ENCODE data around the gene CLCNKA. TPM values are rescaled to one million over a fixed set of nuclear protein-coding genes. Genes with fewer than 3 reads are reported as not detected.
A peak's percentile ranks its signal among the peaks of the same experiment; 100 is the strongest.

The CLCNKA gene
- total and polyA plus RNA-seq, 5 donors from 2014 or later: not detected

DNA sequence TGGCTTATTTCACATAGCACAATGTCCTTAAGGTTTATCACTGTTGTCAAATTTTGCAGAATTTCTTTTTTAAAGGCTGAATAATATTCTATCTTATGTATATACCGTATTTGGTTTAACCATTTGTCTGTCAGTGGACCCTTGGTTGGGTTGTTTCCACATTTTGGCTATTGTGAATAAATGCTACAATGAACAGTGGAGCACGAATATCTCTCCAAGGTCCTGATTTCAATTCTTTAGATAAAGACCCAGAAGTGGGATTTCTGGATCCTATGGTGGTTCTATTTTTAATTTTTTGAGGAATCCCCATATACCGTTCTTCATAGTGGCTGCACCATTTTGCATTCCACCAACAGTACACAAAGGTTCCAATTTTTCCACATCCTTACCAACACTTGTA is 40.2 kb upstream of the CLCNKA start:
- peaks cover 0 to 1% (median 0%) of the 10 kb centered on the region in 7 donors for H3K9me3 Mint-ChIP-seq

DNA sequence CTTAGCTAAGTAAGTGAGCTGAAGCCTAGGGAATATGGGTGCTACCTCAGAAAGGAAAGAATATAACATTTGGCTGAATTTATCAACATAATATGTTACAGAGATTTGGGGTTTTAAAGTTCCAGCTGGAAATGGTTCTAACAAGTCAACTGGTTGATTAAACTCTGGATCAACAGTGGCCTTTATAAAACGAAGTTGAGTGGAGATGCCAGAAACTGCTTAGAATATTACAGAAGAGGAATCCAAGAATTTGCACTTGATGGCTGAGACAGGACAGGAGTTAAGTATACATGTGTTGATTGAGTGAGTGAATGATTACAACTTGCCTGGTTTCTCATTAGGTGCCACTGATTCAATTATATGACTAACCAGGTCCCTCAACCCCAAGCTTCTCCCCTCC is 38.6 kb upstream of the CLCNKA start:
- H3K27ac Mint-ChIP-seq: no peak overlapping the region
- H3K9me3 Mint-ChIP-seq: peaks cover 0 to 1% (median 0%) of the 10 kb centered on the region in 7 donors
- no peaks in the 10 kb centered on the region for H3K36me3 ChIP-seq (ENCODE audit: control insufficient read depth, insufficient read depth, low read length)
- H3K27me3 ChIP-seq (ENCODE audit: control insufficient read depth, insufficient read depth, low read length): no peaks in the 10 kb centered on the region
- no peak overlapping the region for H3K4me3 ChIP-seq (ENCODE audit: low read depth, low read length)
- H3K4me1 ChIP-seq (ENCODE audit: control insufficient read depth, insufficient read depth, low read length, poor library complexity, severe bottlenecking): no peaks in the 10 kb centered on the region
- H3K4me3 Mint-ChIP-seq: no peak overlapping the region
- no peak for DNase-seq
- no peak for ATAC-seq (ENCODE audit: low read depth in 2 of 2)
- H3K36me3 Mint-ChIP-seq: no peaks in the 10 kb centered on the region
- no peaks in the 10 kb centered on the region for H3K9me3 ChIP-seq (ENCODE audit: control insufficient read depth in 2 of 2, low read length in 2 of 2)
- H3K27me3 Mint-ChIP-seq: peaks cover 39% of the 10 kb centered on the region
- H3K4me1 Mint-ChIP-seq: no peaks in the 10 kb centered on the region
- H3K27ac ChIP-seq (ENCODE audit: insufficient read depth, low read length, poor library complexity, severe bottlenecking): no peak overlapping the region

More for the DNA sequence above, 40.2 kb upstream of the CLCNKA start:
- no peak overlapping the region for H3K4me3 Mint-ChIP-seq
- H3K4me1 Mint-ChIP-seq: peaks cover 0 to 3% (median 1%) of the 10 kb centered on the region in 4 donors
- H3K27me3 Mint-ChIP-seq: peaks cover 29% of the 10 kb centered on the region
- Histone ChIP-seq H3K4me1 (ENCODE audit: control insufficient read depth, insufficient read depth, low read length, poor library complexity, severe bottlenecking) (no peaks in the 10 kb centered on the region), H3K27ac (ENCODE audit: insufficient read depth, low read length, poor library complexity, severe bottlenecking) (no peak overlapping the region), H3K4me3 (ENCODE audit: low read depth, low read length) (no peak overlapping the region), H3K9me3 (ENCODE audit: control insufficient read depth in 2 of 2, low read length in 2 of 2) (no peaks in the 10 kb centered on the region), H3K27me3 (ENCODE audit: control insufficient read depth, insufficient read depth, low read length) (no peaks in the 10 kb centered on the region), H3K36me3 (ENCODE audit: control insufficient read depth, insufficient read depth, low read length) (no peaks in the 10 kb centered on the region)
- no peak overlapping the region for H3K27ac Mint-ChIP-seq
- DNase-seq (no peak), ATAC-seq (ENCODE audit: low read depth in 2 of 2) (no peak)
- H3K36me3 Mint-ChIP-seq: no peaks in the 10 kb centered on the region

DNA sequence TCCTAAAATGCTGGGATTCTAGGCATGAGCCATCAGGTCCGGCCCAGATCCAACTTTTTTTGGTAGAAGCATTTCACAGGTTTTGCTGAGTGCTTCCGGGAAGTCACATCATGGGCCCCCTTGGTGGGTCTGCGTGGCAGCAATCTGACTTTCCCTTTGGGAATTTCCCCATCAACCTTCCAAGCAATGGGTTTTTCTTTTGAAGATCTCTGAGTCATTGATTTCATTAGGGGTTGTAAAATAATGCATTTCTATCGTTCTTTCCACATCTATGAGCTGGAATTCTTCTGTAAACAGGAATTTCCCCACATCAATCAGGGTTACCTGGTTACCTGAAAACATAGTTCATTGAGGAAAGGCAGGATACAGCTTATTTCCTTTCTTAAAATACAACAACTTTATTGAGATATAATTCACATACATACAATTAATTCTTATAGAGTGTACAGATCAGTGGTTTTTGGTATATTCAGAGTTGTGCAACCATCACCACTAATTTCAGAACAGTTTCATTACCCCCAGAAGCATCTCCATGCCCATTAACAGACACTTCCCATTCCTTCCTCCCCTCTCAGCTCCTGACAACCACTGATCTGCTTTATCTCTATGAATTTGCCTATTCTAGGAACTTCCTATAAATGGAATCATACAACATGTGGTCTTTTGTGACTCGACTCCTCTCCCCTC is 36.1 kb upstream of the CLCNKA start:
- ATAC-seq (ENCODE audit: low read depth in 2 of 2) (no peak), DNase-seq (no peak)
- Histone ChIP-seq H3K27ac (ENCODE audit: insufficient read depth, low read length, poor library complexity, severe bottlenecking) (no peak overlapping the region), H3K27me3 (ENCODE audit: control insufficient read depth, insufficient read depth, low read length) (no peaks in the 10 kb centered on the region), H3K4me1 (ENCODE audit: control insufficient read depth, insufficient read depth, low read length, poor library complexity, severe bottlenecking) (no peaks in the 10 kb centered on the region), H3K36me3 (ENCODE audit: control insufficient read depth, insufficient read depth, low read length) (no peaks in the 10 kb centered on the region), H3K4me3 (ENCODE audit: low read depth, low read length) (no peak overlapping the region), H3K9me3 (ENCODE audit: control insufficient read depth in 2 of 2, low read length in 2 of 2) (no peaks in the 10 kb centered on the region)
- H3K9me3 Mint-ChIP-seq: peaks cover 0 to 1% (median 0%) of the 10 kb centered on the region in 7 donors
- no peaks in the 10 kb centered on the region for H3K36me3 Mint-ChIP-seq
- no peaks in the 10 kb centered on the region for H3K4me1 Mint-ChIP-seq
- H3K27me3 Mint-ChIP-seq: peaks cover 34% of the 10 kb centered on the region
- H3K27ac Mint-ChIP-seq: peak overlapping the region in 1 of 3 donors; percentile 43
- no peak overlapping the region for H3K4me3 Mint-ChIP-seq

DNA sequence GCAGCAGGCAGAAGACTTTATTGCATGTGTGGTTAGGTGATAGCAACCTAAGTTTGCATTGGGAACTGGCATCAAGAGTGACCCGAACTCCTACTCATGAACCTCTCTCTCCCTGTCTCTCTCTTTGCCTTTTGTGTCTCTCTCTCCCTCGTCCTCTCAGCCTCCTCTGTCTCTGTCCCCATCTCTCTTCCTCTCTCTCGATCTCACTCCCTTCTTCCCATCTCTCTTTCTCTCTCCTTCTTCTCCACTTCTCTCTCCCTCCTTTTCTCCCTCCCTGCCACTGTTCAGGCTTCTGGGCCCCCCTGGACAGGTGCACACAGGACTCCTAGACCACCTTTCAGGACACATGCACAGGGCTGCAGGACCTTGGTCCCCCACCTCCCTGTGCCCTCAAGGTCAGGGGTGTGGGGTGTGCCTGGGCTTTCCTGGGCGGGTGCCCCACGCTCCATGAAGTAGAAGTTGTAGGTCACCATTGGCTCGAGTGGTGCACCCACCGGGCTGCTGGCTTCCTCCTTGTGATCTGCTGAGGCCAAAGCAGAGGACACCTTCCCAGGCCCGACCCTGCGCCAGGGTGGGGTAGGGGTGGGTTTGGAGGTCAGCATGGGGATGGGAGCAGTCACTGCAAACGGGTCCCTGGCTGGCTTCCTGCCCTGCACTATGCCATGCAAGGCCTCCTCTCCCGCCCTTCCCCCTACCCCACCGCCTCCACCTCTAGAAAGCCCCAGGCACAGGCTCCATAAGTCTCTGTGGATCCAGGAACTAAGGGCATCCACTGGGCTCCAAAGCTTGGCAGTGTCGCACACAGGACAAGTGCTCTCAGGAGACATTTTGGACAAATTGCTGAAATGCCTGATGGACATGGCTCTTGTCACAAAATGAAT is 32.7 kb upstream of the CLCNKA start:
- Mint-ChIP-seq H3K36me3 (no peaks in the 10 kb centered on the region), H3K9me3 (no peaks in the 10 kb centered on the region), H3K4me1 (no peaks in the 10 kb centered on the region), H3K27ac (peak overlapping the region in 1 of 3 donors; percentile 61), H3K27me3 (peaks cover 21% of the 10 kb centered on the region), H3K4me3 (no peak overlapping the region)
- Histone ChIP-seq H3K4me1 (ENCODE audit: control insufficient read depth, insufficient read depth, low read length, poor library complexity, severe bottlenecking) (no peaks in the 10 kb centered on the region), H3K4me3 (ENCODE audit: low read depth, low read length) (no peak overlapping the region), H3K27me3 (ENCODE audit: control insufficient read depth, insufficient read depth, low read length) (no peaks in the 10 kb centered on the region), H3K9me3 (ENCODE audit: control insufficient read depth in 2 of 2, low read length in 2 of 2) (no peaks in the 10 kb centered on the region), H3K36me3 (ENCODE audit: control insufficient read depth, insufficient read depth, low read length) (no peaks in the 10 kb centered on the region), H3K27ac (ENCODE audit: insufficient read depth, low read length, poor library complexity, severe bottlenecking) (no peak overlapping the region)
- ATAC-seq (ENCODE audit: low read depth in 2 of 2) (no peak), DNase-seq (no peak)

DNA sequence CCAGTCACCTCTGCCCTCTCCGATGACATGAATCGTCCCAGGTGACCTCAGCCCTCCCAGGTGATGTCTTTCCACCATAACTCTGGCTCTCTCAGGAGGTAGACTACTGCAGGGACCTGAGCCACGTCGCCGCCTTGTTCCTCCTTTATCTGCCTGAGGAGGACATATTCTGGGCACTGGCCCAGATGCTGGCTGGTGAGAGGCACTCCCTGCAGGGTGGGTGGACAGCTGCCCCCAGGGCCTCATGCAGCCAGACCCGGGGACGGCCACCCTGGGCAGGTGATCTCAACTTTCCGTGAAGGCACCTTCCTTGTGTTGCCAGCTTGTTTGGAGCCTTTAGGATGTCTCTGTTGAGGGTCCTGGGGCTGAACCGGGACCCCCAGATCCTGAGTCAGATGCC is 32.1 kb upstream of the CLCNKA start:
- no peak overlapping the region for H3K4me3 Mint-ChIP-seq
- no peaks in the 10 kb centered on the region for H3K36me3 ChIP-seq (ENCODE audit: control insufficient read depth, insufficient read depth, low read length)
- H3K4me1 Mint-ChIP-seq: no peaks in the 10 kb centered on the region
- H3K36me3 Mint-ChIP-seq: no peaks in the 10 kb centered on the region
- no peak overlapping the region for H3K27ac Mint-ChIP-seq
- H3K27me3 ChIP-seq (ENCODE audit: control insufficient read depth, insufficient read depth, low read length): no peaks in the 10 kb centered on the region
- no peaks in the 10 kb centered on the region for H3K4me1 ChIP-seq (ENCODE audit: control insufficient read depth, insufficient read depth, low read length, poor library complexity, severe bottlenecking)
- H3K27me3 Mint-ChIP-seq: peaks cover 20% of the 10 kb centered on the region
- H3K27ac ChIP-seq (ENCODE audit: insufficient read depth, low read length, poor library complexity, severe bottlenecking): no peak overlapping the region
- H3K9me3 ChIP-seq (ENCODE audit: control insufficient read depth in 2 of 2, low read length in 2 of 2): no peaks in the 10 kb centered on the region
- DNase-seq (no peak), ATAC-seq (ENCODE audit: low read depth in 2 of 2) (no peak)
- H3K9me3 Mint-ChIP-seq: no peaks in the 10 kb centered on the region
- no peak overlapping the region for H3K4me3 ChIP-seq (ENCODE audit: low read depth, low read length)

DNA sequence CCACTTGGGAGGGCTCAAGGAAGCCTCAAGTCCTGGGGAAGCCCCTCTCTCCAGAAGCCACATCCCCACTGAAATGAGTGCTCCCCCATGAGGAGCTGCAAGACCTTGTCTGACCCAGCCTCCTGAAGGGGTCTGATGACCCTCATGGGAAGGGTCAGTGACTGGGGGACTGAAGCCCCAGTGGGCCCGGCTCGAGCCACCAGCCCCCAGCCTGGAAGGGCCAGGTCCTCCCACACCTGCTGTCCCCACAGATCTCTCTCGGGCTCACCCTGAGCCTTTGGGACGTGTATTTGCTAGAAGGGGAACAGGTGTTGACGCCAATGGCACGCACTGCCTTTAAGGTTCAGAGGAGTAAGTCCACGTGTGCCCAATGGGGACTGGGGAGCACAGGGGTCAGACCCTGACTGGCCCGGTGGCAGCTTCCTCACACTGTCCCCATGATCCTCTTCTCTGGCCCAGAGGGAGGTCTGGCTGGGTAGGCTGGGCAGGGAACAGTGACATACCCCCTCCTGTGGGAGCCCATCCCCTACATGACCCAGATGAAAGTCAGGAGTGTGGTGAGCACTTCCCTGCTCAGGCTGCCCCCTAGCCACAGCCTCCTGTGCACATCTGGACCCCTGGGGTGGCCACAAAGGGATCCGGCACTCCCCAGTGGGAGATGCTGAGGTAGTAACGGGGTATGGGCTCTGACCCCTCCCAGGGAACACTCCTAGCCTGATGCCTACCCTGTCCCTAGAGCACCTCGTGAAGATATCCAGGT is 30.2 kb upstream of the CLCNKA start:
- no peak overlapping the region for H3K4me3 Mint-ChIP-seq
- H3K36me3 ChIP-seq (ENCODE audit: control insufficient read depth, insufficient read depth, low read length): no peaks in the 10 kb centered on the region
- H3K4me1 ChIP-seq (ENCODE audit: control insufficient read depth, insufficient read depth, low read length, poor library complexity, severe bottlenecking): no peaks in the 10 kb centered on the region
- no peaks in the 10 kb centered on the region for H3K9me3 Mint-ChIP-seq
- no peak overlapping the region for H3K27ac ChIP-seq (ENCODE audit: insufficient read depth, low read length, poor library complexity, severe bottlenecking)
- H3K27me3 ChIP-seq (ENCODE audit: control insufficient read depth, insufficient read depth, low read length): no peaks in the 10 kb centered on the region
- DNase-seq (no peak), ATAC-seq (ENCODE audit: low read depth in 2 of 2) (no peak)
- peaks cover 15% of the 10 kb centered on the region for H3K27me3 Mint-ChIP-seq
- H3K36me3 Mint-ChIP-seq: no peaks in the 10 kb centered on the region
- H3K4me1 Mint-ChIP-seq: no peaks in the 10 kb centered on the region
- H3K9me3 ChIP-seq (ENCODE audit: control insufficient read depth in 2 of 2, low read length in 2 of 2): no peaks in the 10 kb centered on the region
- H3K27ac Mint-ChIP-seq: no peak overlapping the region
- no peak overlapping the region for H3K4me3 ChIP-seq (ENCODE audit: low read depth, low read length)

DNA sequence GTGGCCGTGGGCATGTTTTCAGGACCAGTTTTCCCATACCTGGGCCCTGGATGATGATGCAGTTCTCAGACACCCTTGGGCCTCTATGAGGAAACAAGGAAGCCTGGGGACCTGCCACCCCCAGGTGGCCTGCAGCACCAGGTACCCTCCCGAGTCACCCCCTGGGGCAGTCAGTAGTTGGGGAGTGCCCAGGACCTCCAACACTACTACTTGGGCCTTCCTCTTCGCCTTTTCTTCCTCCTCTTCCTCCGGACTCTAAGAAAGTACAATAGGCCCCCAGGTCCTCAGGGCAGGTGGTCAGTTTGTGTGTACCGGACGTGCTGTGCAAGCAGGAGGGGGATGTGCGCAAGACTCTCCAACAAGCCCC is 29.7 kb upstream of the CLCNKA start:
- H3K27me3 Mint-ChIP-seq: peaks cover 10% of the 10 kb centered on the region

More for the DNA sequence above, 29.7 kb upstream of the CLCNKA start:
- H3K4me3 ChIP-seq (ENCODE audit: low read depth, low read length): no peak overlapping the region
- no peak overlapping the region for H3K27ac Mint-ChIP-seq
- H3K4me1 Mint-ChIP-seq: no peaks in the 10 kb centered on the region
- no peaks in the 10 kb centered on the region for H3K4me1 ChIP-seq (ENCODE audit: control insufficient read depth, insufficient read depth, low read length, poor library complexity, severe bottlenecking)
- H3K9me3 ChIP-seq (ENCODE audit: control insufficient read depth in 2 of 2, low read length in 2 of 2): no peaks in the 10 kb centered on the region
- H3K36me3 Mint-ChIP-seq: no peaks in the 10 kb centered on the region
- H3K27me3 ChIP-seq (ENCODE audit: control insufficient read depth, insufficient read depth, low read length): no peaks in the 10 kb centered on the region
- no peak for ATAC-seq (ENCODE audit: low read depth in 2 of 2)
- H3K9me3 Mint-ChIP-seq: no peaks in the 10 kb centered on the region
- H3K4me3 Mint-ChIP-seq: no peak overlapping the region
- no peak for DNase-seq
- H3K27ac ChIP-seq (ENCODE audit: insufficient read depth, low read length, poor library complexity, severe bottlenecking): no peak overlapping the region
- H3K36me3 ChIP-seq (ENCODE audit: control insufficient read depth, insufficient read depth, low read length): no peaks in the 10 kb centered on the region
